Effector memory CD8-positive, alpha-beta T cell (primary cell): ENCODE data around the gene SHROOM1.
"Not testable (repeated sequence)": the region's sequence is repeated elsewhere in the genome, so short reads cannot be mapped to it uniquely, and the experiment has no call there.

ENCODE experiments used
- ATAC-seq: fragments of 150-1000 bp; cut with Tn5 transposase; replicated peaks from 2 replicates; pipeline ENCODE4 v1.10.0; 2021; ENCODE audit warnings: mild to moderate bottlenecking, moderate library complexity
- DNase-seq, 3 experiments: peaks; one replicate each; pipeline ENCODE4 v3.0.0; 2021
- H3K27ac Mint-ChIP-seq, 2 donors: one replicate each; pipeline ENCODE4 v1.8.0; 2022; ENCODE audit warnings: mild to moderate bottlenecking in 2 of 2, mixed read lengths in 2 of 2, moderate library complexity in 2 of 2
- H3K27me3 Mint-ChIP-seq, 2 donors: one replicate each; pipeline ENCODE4 v1.8.0; 2022; ENCODE audit warnings: mixed read lengths in 2 of 2
- H3K36me3 Mint-ChIP-seq: one replicate; pipeline ENCODE4 v1.8.0; 2022; ENCODE audit warnings: mild to moderate bottlenecking, moderate library complexity, mixed read lengths; ENCODE audit not compliant: insufficient read depth
- H3K4me1 Mint-ChIP-seq, 2 donors: one replicate each; pipeline ENCODE4 v1.8.0; 2022; ENCODE audit warnings: low read depth in 2 of 2, mixed read lengths in 2 of 2
- H3K4me3 Mint-ChIP-seq, 2 donors: one replicate each; pipeline ENCODE4 v1.8.0; 2022; ENCODE audit warnings: mild to moderate bottlenecking in 2 of 2, mixed read lengths in 2 of 2, moderate library complexity in 2 of 2
- H3K9me3 Mint-ChIP-seq, 2 donors: one replicate each; pipeline ENCODE4 v1.8.0; 2022; ENCODE audit warnings: mixed read lengths in 2 of 2

The SHROOM1 gene

DNA sequence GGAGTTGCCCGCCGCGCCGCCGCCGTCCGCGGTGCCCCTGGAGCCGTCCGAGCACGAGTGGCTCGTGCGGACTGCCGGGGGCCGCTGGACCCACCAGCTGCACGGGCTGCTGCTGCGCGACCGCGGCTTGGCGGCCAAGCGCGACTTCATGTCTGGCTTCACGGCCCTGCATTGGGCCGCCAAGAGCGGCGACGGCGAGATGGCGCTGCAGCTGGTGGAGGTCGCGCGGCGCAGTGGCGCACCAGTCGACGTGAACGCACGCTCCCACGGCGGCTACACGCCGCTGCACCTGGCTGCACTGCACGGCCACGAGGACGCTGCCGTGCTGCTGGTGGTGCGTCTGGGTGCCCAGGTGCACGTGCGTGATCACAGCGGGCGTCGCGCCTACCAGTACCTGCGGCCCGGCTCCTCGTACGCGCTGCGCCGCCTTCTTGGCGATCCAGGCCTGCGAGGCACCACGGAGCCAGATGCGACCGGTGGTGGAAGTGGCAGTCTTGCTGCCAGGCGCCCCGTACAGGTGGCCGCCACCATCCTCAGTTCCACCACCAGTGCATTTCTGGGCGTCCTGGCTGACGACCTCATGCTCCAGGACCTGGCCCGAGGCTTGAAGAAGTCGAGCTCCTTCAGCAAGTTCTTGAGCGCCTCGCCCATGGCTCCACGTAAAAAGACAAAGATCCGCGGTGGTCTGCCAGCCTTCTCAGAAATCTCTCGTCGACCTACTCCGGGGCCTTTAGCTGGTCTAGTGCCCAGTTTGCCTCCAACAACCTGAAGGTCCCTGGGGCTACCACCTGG, 15.7 kb downstream of the SHROOM1 start:
- peaks cover 4 to 8% of the 10 kb centered on the region in 2 donors for H3K4me1 Mint-ChIP-seq
- H3K4me3 Mint-ChIP-seq, result peak overlapping the region; percentile 40 to 66

DNA sequence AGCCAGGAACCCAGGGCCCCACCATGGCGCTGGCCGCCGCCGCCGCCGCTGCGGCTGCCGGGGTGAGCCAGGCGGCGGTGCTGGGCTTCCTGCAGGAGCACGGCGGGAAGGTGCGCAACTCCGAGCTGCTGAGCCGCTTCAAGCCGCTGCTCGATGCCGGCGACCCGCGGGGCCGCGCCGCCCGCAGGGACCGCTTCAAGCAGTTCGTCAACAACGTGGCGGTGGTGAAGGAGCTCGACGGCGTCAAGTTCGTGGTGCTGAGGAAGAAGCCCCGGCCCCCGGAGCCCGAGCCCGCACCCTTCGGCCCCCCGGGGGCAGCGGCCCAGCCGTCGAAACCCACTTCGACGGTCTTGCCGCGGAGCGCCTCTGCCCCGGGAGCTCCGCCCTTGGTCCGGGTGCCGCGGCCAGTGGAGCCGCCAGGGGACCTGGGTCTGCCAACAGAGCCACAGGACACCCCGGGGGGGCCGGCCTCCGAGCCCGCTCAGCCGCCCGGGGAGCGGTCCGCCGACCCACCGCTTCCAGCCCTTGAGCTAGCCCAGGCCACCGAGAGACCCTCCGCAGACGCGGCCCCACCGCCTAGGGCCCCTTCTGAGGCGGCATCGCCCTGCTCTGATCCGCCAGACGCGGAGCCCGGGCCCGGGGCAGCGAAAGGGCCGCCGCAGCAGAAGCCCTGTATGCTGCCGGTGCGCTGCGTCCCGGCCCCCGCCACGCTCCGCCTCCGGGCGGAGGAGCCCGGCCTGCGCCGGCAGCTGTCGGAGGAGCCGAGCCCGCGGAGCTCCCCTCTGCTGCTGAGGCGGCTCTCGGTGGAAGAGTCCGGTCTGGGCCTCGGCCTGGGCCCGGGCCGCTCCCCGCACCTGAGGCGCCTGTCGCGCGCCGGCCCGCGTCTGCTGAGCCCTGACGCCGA, 16.6 kb downstream of the SHROOM1 start:
- H3K4me1 Mint-ChIP-seq, result peaks cover 4 to 8% of the 10 kb centered on the region in 2 donors
- H3K4me3 Mint-ChIP-seq, result peak overlapping the region in 1 of 2 donors; percentile 13
- H3K27ac Mint-ChIP-seq, result no peak overlapping the region
- H3K27me3 Mint-ChIP-seq, result peaks cover 38 to 45% of the 10 kb centered on the region in 2 donors
- H3K9me3 Mint-ChIP-seq, result no peaks in the 10 kb centered on the region
- peak; percentile 21 to 23 (median 23) for DNase-seq
- H3K36me3 Mint-ChIP-seq, result no peaks in the 10 kb centered on the region
- peak; percentile 74 for ATAC-seq

More for the DNA sequence above, 15.7 kb downstream of the SHROOM1 start:
- peaks cover 30 to 45% of the 10 kb centered on the region in 2 donors for H3K27me3 Mint-ChIP-seq
- no peak for DNase-seq
- H3K27ac Mint-ChIP-seq, result no peak overlapping the region
- no peaks in the 10 kb centered on the region for H3K36me3 Mint-ChIP-seq
- no peak for ATAC-seq
- H3K9me3 Mint-ChIP-seq, result no peaks in the 10 kb centered on the region

DNA sequence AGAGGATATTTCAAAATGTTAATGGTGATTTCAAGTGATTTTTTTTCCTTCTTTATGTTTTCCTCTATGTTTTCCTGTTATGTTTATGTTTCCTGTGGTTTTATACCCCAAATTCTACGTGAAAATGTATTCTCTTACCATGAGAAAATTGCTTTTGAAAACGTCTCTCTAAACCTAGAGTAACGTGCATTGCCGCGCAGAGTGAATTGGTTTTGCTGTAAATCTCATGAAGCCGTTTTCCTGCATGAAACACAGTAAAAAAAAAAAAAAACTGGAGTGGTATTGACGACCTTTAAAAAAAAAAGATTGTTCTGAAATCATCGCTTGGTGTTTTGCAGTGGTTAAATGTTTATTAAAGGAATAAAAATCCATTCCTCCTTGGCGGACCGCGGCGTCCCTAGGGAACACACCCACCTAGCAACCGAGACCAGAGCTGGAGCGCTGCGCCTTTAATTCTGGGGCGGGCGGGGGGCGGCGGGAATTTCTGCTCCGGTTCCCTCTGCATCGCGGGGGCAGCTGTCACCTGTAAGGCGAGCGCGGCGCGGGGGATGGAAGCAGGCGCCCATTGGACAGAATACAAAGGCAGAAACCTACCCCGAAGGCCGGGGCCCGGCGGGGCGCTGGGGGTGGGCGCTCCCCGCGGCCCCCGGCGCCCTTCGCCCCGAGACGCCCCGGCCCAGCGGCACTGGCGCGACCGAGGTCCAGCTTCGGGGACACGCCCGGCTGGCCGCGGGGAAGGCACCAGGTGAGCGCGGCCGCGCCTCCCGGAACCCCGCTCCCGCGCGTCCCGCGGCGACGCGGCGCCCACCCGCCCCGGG, 17.5 kb downstream of the SHROOM1 start, which contains the start of gene SOWAHA:
TSS of gene SOWAHA (plus strand) at position 522 of the 818 bp plus-strand sequence. CDS start 320 bp downstream, outside the sequence.
- peaks cover 4 to 8% of the 10 kb centered on the region in 2 donors for H3K4me1 Mint-ChIP-seq
- ATAC-seq, result peak; percentile 39
- no peak within 1 kb of the TSS for H3K27ac Mint-ChIP-seq
- no peaks in the 10 kb centered on the region for H3K36me3 Mint-ChIP-seq
- peaks cover 43 to 47% of the 10 kb centered on the region in 2 donors for H3K27me3 Mint-ChIP-seq
- peak within 1 kb of the TSS; percentile 76 to 77 for H3K4me3 Mint-ChIP-seq
- H3K9me3 Mint-ChIP-seq, result no peaks in the 10 kb centered on the region
- no peak for DNase-seq

DNA sequence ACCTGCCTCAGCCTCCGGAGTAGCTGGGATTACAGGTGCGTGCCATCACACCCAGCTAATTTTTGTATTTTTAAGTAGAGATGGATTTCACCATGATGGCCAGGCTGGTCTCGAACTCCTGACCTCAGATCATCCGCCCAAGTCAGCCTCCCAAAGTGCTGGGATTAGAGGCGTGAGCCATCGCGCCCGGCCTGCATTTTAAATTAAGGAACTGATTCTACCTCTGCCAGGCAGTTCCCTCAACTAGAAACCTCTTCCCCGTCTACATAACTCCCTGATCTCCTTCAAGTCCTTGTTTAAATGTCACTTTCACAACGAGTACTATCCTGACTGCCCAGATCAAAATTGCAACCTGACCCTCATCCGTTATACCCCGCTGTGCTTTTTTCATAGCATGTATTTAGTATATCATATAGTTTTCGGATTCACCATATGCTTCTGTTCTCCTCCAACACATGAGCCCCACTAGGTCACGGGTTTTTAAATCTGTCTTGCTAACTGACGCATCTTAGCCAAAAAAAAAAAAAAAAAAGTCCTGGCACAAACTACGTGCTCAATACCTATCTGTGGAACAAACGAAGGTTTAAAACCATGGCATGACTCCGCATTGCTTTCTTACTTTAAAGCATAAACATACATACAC, 18.2 kb downstream of the SHROOM1 start:
- Mint-ChIP-seq H3K4me1 (peaks cover 4 to 8% of the 10 kb centered on the region in 2 donors), H3K36me3 (no peaks in the 10 kb centered on the region), H3K4me3 (peak overlapping the region; percentile 76 to 77), H3K27ac (no peak overlapping the region), H3K27me3 (peaks cover 43 to 53% of the 10 kb centered on the region in 2 donors), H3K9me3 (no peaks in the 10 kb centered on the region)
- ATAC-seq (no peak), DNase-seq (no peak)

DNA sequence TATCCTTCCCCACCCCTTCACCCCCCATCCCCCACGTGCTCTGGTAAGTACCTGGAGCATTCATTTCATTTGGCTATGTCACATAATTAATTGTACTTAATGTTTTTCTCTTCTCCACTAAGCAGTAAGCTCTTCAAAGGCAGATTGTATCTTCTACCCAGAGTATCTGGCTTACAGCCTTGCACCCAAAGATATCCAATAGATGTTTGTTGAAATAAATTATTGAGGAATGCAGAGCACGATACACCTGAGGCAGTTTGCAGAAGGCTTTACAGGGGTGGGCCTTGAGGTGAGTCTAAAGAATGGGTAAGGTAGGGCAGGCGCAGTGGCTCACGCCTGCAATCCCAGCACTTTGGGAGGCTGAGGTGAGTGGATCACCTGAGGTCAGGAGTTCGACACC, 19.8 kb downstream of the SHROOM1 start:
- H3K27me3 Mint-ChIP-seq, result peaks cover 44 to 68% of the 10 kb centered on the region in 2 donors
- no peak overlapping the region for H3K27ac Mint-ChIP-seq

DNA sequence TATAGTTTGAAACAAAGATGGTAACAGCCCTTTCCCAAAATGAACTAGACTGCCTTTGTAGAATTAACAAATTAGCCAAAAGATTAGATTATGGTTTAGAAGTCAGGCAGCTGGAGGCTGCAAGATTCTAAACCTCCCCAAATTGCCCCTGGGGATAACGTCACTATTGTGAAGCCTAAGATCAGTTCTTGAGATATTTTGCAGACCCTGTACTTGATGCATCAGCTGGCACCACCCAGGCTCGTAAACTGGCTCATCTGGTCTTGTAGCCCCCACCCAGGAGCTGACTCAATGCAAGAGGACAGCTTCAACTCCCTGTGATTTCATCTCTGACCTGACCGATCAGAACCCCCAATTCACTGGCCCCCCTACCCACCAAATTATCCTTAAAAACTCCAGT, 21.6 kb downstream of the SHROOM1 start:
- Mint-ChIP-seq H3K36me3 (no peaks in the 10 kb centered on the region), H3K4me1 (peaks cover 4 to 8% of the 10 kb centered on the region in 2 donors), H3K27me3 (peaks cover 61 to 86% of the 10 kb centered on the region in 2 donors), H3K27ac (no peak overlapping the region), H3K9me3 (no peaks in the 10 kb centered on the region), H3K4me3 (no peak overlapping the region)
- DNase-seq, result no peak
- no peak for ATAC-seq

More for the DNA sequence above, 19.8 kb downstream of the SHROOM1 start:
- DNase-seq (no peak), ATAC-seq (no peak)
- Mint-ChIP-seq H3K4me1 (peaks cover 4 to 8% of the 10 kb centered on the region in 2 donors), H3K9me3 (no peaks in the 10 kb centered on the region), H3K36me3 (no peaks in the 10 kb centered on the region), H3K4me3 (no peak overlapping the region)

DNA sequence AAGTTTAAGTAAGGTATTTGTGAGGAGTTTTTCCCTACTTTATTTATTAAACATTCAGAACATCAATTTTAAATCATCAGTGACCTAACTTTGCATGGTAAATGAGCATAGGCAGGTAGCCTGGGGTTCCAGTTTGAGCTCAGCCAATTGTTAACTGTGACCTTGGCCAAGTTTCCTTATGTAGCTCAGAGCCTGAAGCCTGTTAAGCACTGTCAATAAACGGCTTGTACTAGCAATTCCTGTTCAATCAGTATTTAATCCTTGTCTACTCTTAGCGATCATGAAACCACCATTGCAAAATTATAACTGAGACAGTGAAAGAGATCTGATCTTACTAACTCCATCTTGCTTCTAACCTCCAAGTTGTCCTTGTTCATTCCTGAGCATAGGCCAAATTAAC, 22.0 kb downstream of the SHROOM1 start:
- Mint-ChIP-seq H3K27me3 (peaks cover 66 to 90% of the 10 kb centered on the region in 2 donors), H3K36me3 (no peaks in the 10 kb centered on the region), H3K27ac (no peak overlapping the region), H3K4me1 (peaks cover 4 to 8% of the 10 kb centered on the region in 2 donors), H3K4me3 (no peak overlapping the region), H3K9me3 (no peaks in the 10 kb centered on the region)
- ATAC-seq, result no peak
- no peak for DNase-seq

DNA sequence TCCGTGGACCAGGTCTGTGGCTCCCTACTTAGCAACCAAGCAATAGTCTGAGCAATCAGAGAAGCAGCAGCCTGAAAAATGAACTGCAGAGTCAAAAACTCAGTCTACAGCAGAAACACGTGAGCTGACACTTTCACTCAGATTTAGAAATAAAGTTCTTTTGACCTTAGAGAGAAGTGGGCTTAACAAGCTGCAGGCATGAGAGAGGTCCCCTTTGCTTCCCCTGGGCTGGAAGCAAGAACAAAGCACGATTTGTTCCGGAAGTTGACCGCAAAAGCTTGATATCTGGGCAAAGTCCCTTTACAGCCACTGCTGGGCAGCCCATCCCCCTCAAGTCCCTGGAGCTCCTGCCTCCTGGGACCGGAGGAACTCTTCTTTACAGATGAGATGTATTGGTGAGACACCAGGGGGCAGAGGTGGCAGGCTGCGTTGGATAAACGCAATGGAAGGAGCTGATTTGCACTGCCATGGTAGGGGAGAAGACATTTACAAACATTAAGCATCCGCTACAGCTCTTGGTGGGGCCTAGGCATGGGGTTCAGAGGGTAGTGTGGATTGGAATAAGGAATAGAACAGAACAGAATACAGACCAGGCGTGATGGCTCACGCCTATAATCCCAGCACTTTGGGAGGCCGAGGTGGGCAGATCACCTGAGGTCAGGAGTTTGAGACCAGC, 23.1 kb downstream of the SHROOM1 start:
- Mint-ChIP-seq H3K4me1 (peaks cover 0 to 2% of the 10 kb centered on the region in 2 donors), H3K9me3 (no peaks in the 10 kb centered on the region), H3K36me3 (no peaks in the 10 kb centered on the region), H3K27me3 (peaks cover 69 to 94% of the 10 kb centered on the region in 2 donors), H3K27ac (no peak overlapping the region), H3K4me3 (no peak overlapping the region)
- ATAC-seq (no peak), DNase-seq (no peak)

DNA sequence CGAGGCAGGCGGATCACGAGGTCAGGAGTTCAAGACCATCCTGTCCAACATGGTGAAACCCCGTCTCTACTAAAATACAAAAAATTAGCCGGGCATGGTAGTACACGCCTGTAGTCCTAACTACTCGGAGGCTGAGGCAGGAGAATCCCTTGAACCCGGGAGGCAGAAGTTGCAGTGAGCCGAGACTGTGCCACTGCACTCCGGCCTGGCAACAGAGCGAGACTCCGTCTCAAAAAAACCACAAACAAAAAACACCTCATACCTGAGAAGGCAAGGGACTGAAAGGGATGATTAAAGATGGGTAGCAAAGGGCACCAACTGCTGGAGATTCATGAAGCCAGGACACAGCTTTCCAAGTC, 23.7 kb downstream of the SHROOM1 start:
- H3K36me3 Mint-ChIP-seq, ATAC-seq, H3K27ac Mint-ChIP-seq, H3K4me1 Mint-ChIP-seq, DNase-seq, H3K4me3 Mint-ChIP-seq, H3K9me3 Mint-ChIP-seq: not testable (repeated sequence)
- H3K27me3 Mint-ChIP-seq, result peaks cover 69 to 94% of the 10 kb centered on the region in 2 donors

DNA sequence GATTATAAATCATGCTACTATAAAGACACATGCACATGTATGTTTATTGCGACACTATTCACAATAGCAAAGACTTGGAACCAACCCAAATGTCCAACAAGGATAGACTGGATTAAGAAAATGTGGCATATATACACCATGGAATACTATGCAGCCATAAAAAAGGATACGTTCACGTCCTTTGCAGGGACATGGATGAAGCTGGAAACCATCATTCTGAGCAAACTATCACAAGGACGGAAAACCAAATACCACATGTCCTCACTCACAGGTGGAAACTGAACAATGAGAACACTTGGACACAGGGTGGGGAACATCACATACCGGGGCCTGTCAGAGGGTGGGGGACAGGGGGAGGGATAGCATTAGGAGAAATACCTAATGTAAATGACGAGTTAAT, 24.6 kb downstream of the SHROOM1 start:
- DNase-seq, H3K36me3 Mint-ChIP-seq, H3K27ac Mint-ChIP-seq, H3K4me3 Mint-ChIP-seq, ATAC-seq, H3K9me3 Mint-ChIP-seq, H3K4me1 Mint-ChIP-seq: not testable (repeated sequence)
- H3K27me3 Mint-ChIP-seq, result peaks cover 69 to 94% of the 10 kb centered on the region in 2 donors

DNA sequence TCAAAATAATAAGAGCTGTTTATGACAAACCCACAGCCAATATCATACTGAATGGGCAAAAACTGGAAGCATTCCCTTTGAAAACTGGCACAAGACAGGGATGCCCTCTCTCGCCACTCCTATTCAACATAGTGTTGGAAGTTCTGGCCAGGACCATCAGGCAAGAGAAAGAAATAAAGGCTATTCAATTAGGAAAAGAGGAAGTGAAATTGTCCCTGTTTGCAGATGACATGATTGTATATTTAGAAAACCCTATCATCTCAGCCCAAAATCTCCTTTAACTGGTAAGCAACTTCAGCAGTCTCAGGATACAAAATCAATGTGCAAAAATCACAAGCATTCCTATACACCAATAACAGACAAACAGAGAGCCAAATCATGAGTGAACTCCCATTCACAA, 26.2 kb downstream of the SHROOM1 start:
- not testable (repeated sequence) for H3K4me1 Mint-ChIP-seq, DNase-seq, H3K9me3 Mint-ChIP-seq, H3K36me3 Mint-ChIP-seq, H3K27ac Mint-ChIP-seq, ATAC-seq, H3K4me3 Mint-ChIP-seq
- peaks cover 63 to 94% of the 10 kb centered on the region in 2 donors for H3K27me3 Mint-ChIP-seq

DNA sequence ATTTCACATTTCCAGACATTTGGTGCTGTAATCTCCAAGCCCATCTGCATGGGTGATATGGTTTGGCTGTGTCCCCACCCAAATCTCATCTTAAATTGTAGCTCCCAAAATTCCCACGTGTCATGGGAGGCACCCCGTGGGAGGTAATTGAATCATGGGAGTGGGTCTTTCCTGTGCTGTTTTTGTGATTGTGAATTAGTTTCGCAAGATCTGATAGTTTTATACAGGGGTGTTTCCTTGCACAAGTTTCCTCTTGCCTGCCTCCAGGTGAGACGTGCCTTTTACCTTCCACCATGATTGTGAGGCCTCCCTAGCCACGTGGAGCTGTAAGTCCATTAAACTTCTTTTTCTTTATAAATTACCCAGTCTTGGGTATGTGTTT, 27.8 kb downstream of the SHROOM1 start:
- H3K27me3 Mint-ChIP-seq, result peaks cover 59 to 92% of the 10 kb centered on the region in 2 donors

More for the DNA sequence above, 27.8 kb downstream of the SHROOM1 start:
- H3K4me1 Mint-ChIP-seq, DNase-seq, ATAC-seq, H3K27ac Mint-ChIP-seq, H3K4me3 Mint-ChIP-seq, H3K36me3 Mint-ChIP-seq, H3K9me3 Mint-ChIP-seq: not testable (repeated sequence)
